Upper lobe of right lung (tissue), 1 donor: ENCODE data around the gene MX1. TPM values are rescaled to one million over a fixed set of nuclear protein-coding genes. Genes with fewer than 3 reads are reported as not detected.
A peak's percentile ranks its signal among the peaks of the same experiment; 100 is the strongest.
"Not testable (repeated sequence)": the region's sequence is repeated elsewhere in the genome, so short reads cannot be mapped to it uniquely, and the experiment has no call there.

Source experiments
- ATAC-seq: fragments of 200-7000 bp; cut with Tn5 transposase; one replicate; pipeline ENCODE4 v1.9.1; 2020; ENCODE audit warnings: mild to moderate bottlenecking, moderate library complexity
- DNase-seq: peaks from one replicate; pipeline ENCODE4 v3.0.0-alpha.2; 2020
- H3K27ac ChIP-seq: fragments of 200-600 bp; one replicate; pipeline ENCODE4 v1.8.0; 2022
- H3K27me3 ChIP-seq: fragments of 200-600 bp; one replicate; pipeline ENCODE4 v1.8.0; 2022; ENCODE audit warnings: mild to moderate bottlenecking
- H3K36me3 ChIP-seq: fragments of 200-600 bp; one replicate; pipeline ENCODE4 v1.8.0; 2022
- H3K4me1 ChIP-seq: fragments of 200-600 bp; one replicate; pipeline ENCODE4 v1.8.0; 2022
- H3K4me3 ChIP-seq: fragments of 200-600 bp; one replicate; pipeline ENCODE4 v1.8.0; 2022; ENCODE audit warnings: mild to moderate bottlenecking
- H3K9me3 ChIP-seq: fragments of 200-600 bp; one replicate; pipeline ENCODE4 v1.8.0; 2022
- CTCF ChIP-seq: fragments of 200-600 bp; IDR thresholded peaks from one replicate; pipeline ENCODE4 v1.8.0; 2022; ENCODE audit warnings: antibody characterized with exemption
- intact Hi-C: fragments of 100-400 bp; cut with DNase I; formaldehyde crosslinking; loops from one replicate; pipeline ENCODE4 v1.11.0; 2022
- total RNA-seq: library from RNA; stranded (reverse); fragmentation: NEBNext Ultra II Directional; extraction: Animal tissue kit (Norgen Biotek cat#: 25700); gene quantifications from one replicate; pipeline ENCODE4 v1.2.1, GENCODE V29; 2021
- donor health status: DM: no; HTN: yes; CAD: no; lungs with severe emphysema.

Gene MX1
- total RNA-seq, 1 donor from 2014 or later = 142 TPM

- no peak overlapping the region for H3K4me3 ChIP-seq
- peaks cover 14% of the 10 kb centered on the region for H3K4me1 ChIP-seq
- DNase-seq (no peak), ATAC-seq (no peak)
- TF ChIP-seq CTCF = no peak
- intact Hi-C loops = no loop called here
- no peaks in the 10 kb centered on the region for H3K36me3 ChIP-seq
- no peaks in the 10 kb centered on the region for H3K27me3 ChIP-seq
- H3K27ac ChIP-seq = peak overlapping the region; percentile 93
- no peaks in the 10 kb centered on the region for H3K9me3 ChIP-seq
These were observed 6.9 kb upstream of the MX1 start for GRCh38 chr21:41418956-41419680.

GRCh38 chr21:41419921-41420862, 5.8 kb upstream of the MX1 start:
- Histone ChIP-seq H3K27me3 (no peaks in the 10 kb centered on the region), H3K4me3 (peak overlapping the region; percentile 70), H3K36me3 (no peaks in the 10 kb centered on the region), H3K9me3 (no peaks in the 10 kb centered on the region), H3K4me1 (peaks cover 14% of the 10 kb centered on the region), H3K27ac (peak overlapping the region; percentile 93)
- TF ChIP-seq CTCF = no peak
- peak; percentile 92 for DNase-seq
- intact Hi-C loops = no loop called here
- ATAC-seq = peak; percentile 93

GRCh38 chr21:41420998-41421397, 5.0 kb upstream of the MX1 start:
- H3K36me3 ChIP-seq, H3K27me3 ChIP-seq, ATAC-seq, H3K9me3 ChIP-seq, intact Hi-C loops, DNase-seq: not testable (repeated sequence)
- H3K4me1 ChIP-seq = peaks cover 18% of the 10 kb centered on the region
- peak overlapping the region; percentile 70 for H3K4me3 ChIP-seq
- peak overlapping the region; percentile 93 for H3K27ac ChIP-seq

- no peaks in the 10 kb centered on the region for H3K36me3 ChIP-seq
- DNase-seq (no peak), ATAC-seq (no peak)
- intact Hi-C loops = no loop called here
- no peak overlapping the region for H3K4me3 ChIP-seq
- H3K9me3 ChIP-seq = no peaks in the 10 kb centered on the region
- no peaks in the 10 kb centered on the region for H3K27me3 ChIP-seq
- H3K4me1 ChIP-seq = peaks cover 18% of the 10 kb centered on the region
- TF ChIP-seq CTCF = no peak
- H3K27ac ChIP-seq = no peak overlapping the region
These were observed 3.3 kb upstream of the MX1 start for GRCh38 chr21:41422546-41423304.

- H3K4me3 ChIP-seq, DNase-seq, H3K9me3 ChIP-seq, H3K27ac ChIP-seq, ATAC-seq, H3K36me3 ChIP-seq, intact Hi-C loops, H3K27me3 ChIP-seq: not testable (repeated sequence)
- peaks cover 18% of the 10 kb centered on the region for H3K4me1 ChIP-seq
These were observed 2.8 kb upstream of the MX1 start for GRCh38 chr21:41423305-41423636.

- DNase-seq = no peak
- H3K4me3 ChIP-seq = peak overlapping the region; percentile 59
- H3K27ac ChIP-seq = peak overlapping the region; percentile 71
- peaks cover 10% of the 10 kb centered on the region for H3K36me3 ChIP-seq
- no peaks in the 10 kb centered on the region for H3K9me3 ChIP-seq
- no peaks in the 10 kb centered on the region for H3K27me3 ChIP-seq
- peak; percentile 8 for ATAC-seq
- TF ChIP-seq CTCF = no peak
- intact Hi-C loops = no loop called here
- peaks cover 4% of the 10 kb centered on the region for H3K4me1 ChIP-seq
These were observed 468 bp upstream of the MX1 start for GRCh38 chr21:41425588-41425953.
